LNCaP clone FGC (cell line): ENCODE results near the gene AKNA.

Source experiments
- DNase-seq: peaks from one replicate; pipeline ENCODE4 v3.0.0-alpha.2; 2011; ENCODE audit warnings: low read depth
- H3K4me3 ChIP-seq: 2 replicates; pipeline ENCODE4 v1.5.1; 2011; ENCODE audit warnings: mild to moderate bottlenecking, low read depth, low read length, control low read depth
- TF ChIP-seq, protein P1 (sequence below): IDR thresholded peaks from 2 replicates; pipeline ENCODE4 v1.5.1; 2012; ENCODE audit warnings: mild to moderate bottlenecking; ENCODE audit not compliant: control insufficient read depth, insufficient read depth; ENCODE audit errors: extremely low read depth

Gene AKNA

DNA sequence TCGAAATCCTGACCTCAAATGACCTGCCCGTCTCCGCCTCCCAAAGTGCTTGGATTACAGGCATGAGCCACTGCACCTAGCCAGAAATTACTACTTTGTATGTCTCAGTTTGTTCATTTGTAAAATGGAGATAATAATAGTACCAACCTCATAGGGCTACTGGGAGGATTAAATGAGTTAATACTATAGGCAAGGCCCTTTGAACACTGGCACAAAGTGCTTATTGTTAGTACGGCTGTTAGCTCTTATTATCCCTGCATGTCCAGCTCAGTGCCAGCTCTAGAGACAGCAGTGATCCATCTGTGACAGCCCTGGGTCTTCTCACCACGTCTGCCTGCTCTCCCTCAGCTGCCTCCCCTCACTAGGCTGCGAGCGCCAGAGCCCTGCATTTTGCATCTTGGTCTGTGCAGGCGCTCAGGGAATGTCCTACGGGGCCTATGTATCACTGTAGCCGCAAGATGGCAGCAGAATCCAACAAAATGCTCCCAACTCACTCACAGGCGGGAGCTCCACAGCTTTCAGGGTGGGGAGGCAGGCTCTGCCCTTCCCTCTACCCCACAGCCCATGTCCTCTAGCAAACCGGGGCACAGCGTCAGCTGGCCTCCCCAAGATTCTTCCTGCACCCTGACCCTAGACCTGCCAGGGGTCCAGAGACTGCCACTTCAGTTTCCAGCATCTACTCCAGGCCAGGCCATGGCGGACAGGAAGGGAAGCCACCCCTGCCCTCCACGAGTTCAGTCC, 17.7 kb upstream of the AKNA start:
- H3K4me3 ChIP-seq = no peak overlapping the region
- DNase-seq = no peak
- TF ChIP-seq, protein P1, sequence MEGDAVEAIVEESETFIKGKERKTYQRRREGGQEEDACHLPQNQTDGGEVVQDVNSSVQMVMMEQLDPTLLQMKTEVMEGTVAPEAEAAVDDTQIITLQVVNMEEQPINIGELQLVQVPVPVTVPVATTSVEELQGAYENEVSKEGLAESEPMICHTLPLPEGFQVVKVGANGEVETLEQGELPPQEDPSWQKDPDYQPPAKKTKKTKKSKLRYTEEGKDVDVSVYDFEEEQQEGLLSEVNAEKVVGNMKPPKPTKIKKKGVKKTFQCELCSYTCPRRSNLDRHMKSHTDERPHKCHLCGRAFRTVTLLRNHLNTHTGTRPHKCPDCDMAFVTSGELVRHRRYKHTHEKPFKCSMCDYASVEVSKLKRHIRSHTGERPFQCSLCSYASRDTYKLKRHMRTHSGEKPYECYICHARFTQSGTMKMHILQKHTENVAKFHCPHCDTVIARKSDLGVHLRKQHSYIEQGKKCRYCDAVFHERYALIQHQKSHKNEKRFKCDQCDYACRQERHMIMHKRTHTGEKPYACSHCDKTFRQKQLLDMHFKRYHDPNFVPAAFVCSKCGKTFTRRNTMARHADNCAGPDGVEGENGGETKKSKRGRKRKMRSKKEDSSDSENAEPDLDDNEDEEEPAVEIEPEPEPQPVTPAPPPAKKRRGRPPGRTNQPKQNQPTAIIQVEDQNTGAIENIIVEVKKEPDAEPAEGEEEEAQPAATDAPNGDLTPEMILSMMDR = peak; percentile 85

DNA sequence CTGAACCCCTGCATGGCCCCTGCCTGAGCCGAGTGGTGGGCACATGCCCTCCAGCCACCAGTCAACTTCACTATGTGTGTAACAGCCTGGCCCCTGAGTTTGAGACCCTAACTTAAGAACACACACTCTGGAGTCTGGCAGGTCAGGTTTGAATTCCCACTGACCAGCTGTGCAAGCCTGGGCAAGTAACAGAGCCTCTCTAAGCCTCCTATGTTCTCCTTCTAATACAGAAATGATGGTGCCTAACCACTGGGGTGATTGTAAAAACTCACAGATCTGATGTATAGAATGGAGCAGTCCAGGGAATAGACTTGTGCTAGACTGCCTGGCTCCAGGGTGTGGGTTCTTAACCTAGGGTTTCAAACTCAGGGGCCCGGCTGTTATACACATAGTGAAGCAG, 16.7 kb upstream of the AKNA start:
- DNase-seq = no peak
- TF ChIP-seq, protein P1 = no peak
- no peak overlapping the region for H3K4me3 ChIP-seq

DNA sequence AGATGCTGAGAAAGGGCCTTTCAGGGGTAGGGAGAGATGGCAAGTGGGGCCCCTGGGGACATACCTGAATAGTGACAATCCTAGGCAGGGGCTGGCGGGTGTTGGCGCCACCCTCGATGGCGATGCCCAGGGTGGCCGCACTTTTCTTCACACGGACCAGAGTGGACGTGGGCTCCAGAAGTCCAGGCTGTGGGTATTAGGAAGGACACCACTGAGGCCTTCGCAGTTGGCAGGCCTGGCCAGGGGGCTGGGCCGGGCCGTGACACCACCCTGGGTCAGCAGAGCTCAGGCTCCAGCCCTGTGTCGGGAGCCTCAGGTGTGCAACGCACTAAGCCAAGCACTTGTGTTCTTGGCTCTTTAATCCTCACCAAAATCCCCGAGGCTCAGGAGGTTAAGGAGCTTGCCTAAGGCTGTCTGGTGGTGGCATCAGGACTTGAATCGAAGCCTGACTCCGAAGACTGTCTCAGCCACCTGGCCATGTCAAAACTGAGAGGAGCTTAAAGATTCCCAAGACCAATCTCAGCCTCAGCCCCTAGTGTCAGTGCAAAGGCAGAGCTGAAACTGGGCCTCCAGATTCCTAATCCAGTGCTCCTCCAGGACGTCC, 15.5 kb upstream of the AKNA start:
- TF ChIP-seq, protein P1 = no peak
- H3K4me3 ChIP-seq = no peak overlapping the region
- no peak for DNase-seq

DNA sequence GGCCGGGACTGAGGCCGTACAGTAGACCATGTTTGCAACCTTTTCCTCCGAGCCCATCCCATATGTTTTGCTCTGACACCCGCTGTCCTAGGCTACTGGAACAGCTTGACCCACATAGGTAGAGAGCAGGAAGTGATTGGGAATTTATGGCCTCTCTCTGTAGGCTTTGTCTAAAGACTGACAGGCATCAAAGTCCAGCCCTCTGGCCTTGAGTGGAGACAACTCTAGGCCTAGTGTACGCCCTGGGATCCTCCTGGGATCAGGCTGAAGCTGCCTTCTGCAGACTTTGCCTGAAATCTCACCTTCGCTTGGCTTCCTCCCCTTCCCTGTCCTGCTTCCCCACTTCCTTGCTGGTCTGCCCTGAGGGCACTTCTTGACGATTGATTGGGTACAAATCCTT, 13.6 kb upstream of the AKNA start:
- TF ChIP-seq, protein P1 = no peak
- no peak overlapping the region for H3K4me3 ChIP-seq
- no peak for DNase-seq

DNA sequence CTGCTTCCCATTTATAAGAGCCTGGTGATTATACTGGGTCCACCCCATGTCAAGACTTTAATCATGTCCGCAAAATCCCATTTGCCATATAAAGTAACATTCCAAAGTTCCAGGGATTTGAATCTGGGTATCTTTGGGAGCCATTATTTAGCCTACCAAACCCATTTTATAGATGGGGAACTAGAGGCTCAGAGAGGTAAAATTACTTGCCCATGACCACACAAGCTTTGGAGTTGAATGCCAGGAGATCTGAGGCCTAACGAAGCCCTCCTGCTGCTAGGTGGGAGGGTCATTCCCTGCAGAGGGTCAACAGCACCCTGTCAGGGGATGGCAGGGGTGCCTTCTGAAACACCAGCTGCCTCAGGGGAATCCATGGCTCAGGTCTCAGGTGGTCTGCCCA, 13.0 kb upstream of the AKNA start:
- TF ChIP-seq, protein P1 = no peak
- DNase-seq = no peak

DNA sequence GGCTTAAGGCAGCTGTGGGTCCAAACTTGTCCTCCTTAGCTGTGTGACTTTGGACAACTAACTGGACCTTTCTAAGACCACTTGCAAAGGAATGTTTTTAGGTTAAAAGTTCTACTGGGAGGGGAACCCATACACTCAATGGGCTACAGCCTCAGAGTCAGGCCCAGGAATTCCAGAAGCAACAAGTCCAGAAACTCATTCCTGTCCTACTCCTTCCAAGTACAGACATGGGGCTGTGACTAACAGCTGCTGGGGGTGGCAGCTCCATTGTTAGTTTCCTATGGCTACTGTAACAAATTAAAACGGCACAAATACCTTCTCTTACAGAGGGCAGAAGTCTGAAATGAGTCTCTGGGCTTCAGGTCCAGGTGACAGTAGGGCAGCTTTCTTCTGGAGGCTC, 12.4 kb upstream of the AKNA start:
- TF ChIP-seq, protein P1 = no peak

More for the DNA sequence above, 13.0 kb upstream of the AKNA start:
- no peak overlapping the region for H3K4me3 ChIP-seq

More for the DNA sequence above, 12.4 kb upstream of the AKNA start:
- H3K4me3 ChIP-seq = no peak overlapping the region
- no peak for DNase-seq
